H1 (cell line): ENCODE measurements around the gene RAB22A. TPM values are rescaled to one million over a fixed set of nuclear protein-coding genes. Genes with fewer than 3 reads are reported as not detected.

Experiments
- CREB1 ChIP-seq: IDR thresholded peaks from 2 replicates; pipeline ENCODE4 v1.6.1; 2012; ENCODE audit warnings: inconsistent platforms
- EGR1 ChIP-seq: IDR thresholded peaks from 2 replicates; pipeline ENCODE4 v1.6.1; 2011; ENCODE audit warnings: low read depth, low read length, borderline replicate concordance
- GTF2F1 ChIP-seq: IDR thresholded peaks from 2 replicates; pipeline ENCODE4 v1.6.1; 2012; ENCODE audit warnings: low read depth, low read length, improper control_type of control experiment, borderline replicate concordance
- HDAC2 ChIP-seq, 2 experiments: fragments of 300-600 bp in 1 of 2; sonication (generic) in 1 of 2; IDR thresholded peaks; 2 replicates each; pipeline ENCODE4 v1.6.1; 2011 to 2012; ENCODE audit warnings: low read depth in 2 of 2, low read length in 2 of 2, mild to moderate bottlenecking in 2 of 2, moderate library complexity in 2 of 2, borderline replicate concordance in 1 of 2, inconsistent platforms in 1 of 2
- SIN3A ChIP-seq, 2 experiments: IDR thresholded peaks in 1 of 2; conservative IDR thresholded peaks in 1 of 2; 2 replicates each; pipeline ENCODE4 v1.6.1; 2011 to 2012; ENCODE audit warnings: low read length in 2 of 2, improper control_type of control experiment in 1 of 2, low read depth in 1 of 2, mild to moderate bottlenecking in 1 of 2
- SIRT6 ChIP-seq: IDR thresholded peaks from one replicate; pipeline ENCODE4 v1.7.1; 2012; ENCODE audit warnings: low read length, inconsistent platforms
- SP2 ChIP-seq: IDR thresholded peaks from 2 replicates; pipeline ENCODE4 v1.6.1; 2012; ENCODE audit warnings: mild to moderate bottlenecking, low read length, inconsistent platforms
- ZNF274 ChIP-seq: IDR thresholded peaks from 2 replicates; pipeline ENCODE4 v1.7.0; 2012; ENCODE audit warnings: low read length, borderline replicate concordance; ENCODE audit errors: extremely low read depth
- polyA plus RNA-seq, 7 experiments: library from polyadenylated mRNA; depleted of rRNA in 3 of 7; stranded (reverse) in 5 of 7; unstranded in 2 of 7; fragments of >200 nt in 5 of 7; fragments of 200-250 nt in 2 of 7; gene quantifications; 1 replicate in 5 of 7; 2 replicates in 1 of 7; 4 replicates in 1 of 7; pipeline versions ENCODE4 v1.2.1 to v1.2.3, GENCODE V29; 2011 to 2013; ENCODE audit warnings: missing spikeins in 2 of 7, mixed read lengths in 2 of 7
- total RNA-seq: library from RNA; stranded (reverse); fragmentation: NEBNext Ultra II Directional; extraction: Animal tissue kit (Norgen Biotek cat#: 25700); gene quantifications from 2 replicates; pipeline ENCODE4 v1.2.1, GENCODE V29; 2021

RAB22A gene
- total and polyA plus RNA-seq, 2 of the 8 experiments (the other 6 are each of a cell fraction or from before 2014, with no cell fraction given): 3.1 to 6.6 TPM

DNA sequence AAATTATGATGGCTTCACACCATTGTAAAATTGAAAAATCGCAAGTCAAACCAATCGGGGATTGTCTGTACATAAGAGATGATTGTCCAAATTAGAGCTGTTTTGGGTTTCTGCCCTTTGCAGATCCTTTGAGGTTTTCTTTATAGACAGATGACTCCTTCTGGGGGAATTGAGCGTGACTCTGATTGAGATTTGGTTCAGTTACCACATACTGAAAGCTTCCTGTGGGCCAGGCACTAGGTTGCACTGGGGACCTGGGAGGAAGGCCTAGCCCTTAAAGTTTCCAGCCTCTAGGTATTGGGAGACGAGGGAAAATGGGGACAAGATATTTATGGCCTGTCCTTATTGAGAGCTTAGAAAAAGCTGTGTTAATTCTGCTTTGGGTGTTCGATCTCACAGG, 88.7 kb downstream of the RAB22A start (continued):
- no peak for TF ChIP-seq SIN3A (conservative IDR thresholded peaks at IDR 0.05 in 1 of 2, IDR thresholded peaks at IDR 0.05 in 1 of 2; ENCODE audit: low read depth in 1 of 2, low read length in 2 of 2)
- no peak for TF ChIP-seq EGR1
- no peak for TF ChIP-seq ZNF274
- no peak for TF ChIP-seq SP2
- TF ChIP-seq CREB1: no peak
- TF ChIP-seq HDAC2 (IDR thresholded peaks at IDR 0.05; ENCODE audit: borderline replicate concordance in 1 of 2, low read depth in 2 of 2, low read length in 2 of 2): no peak
- TF ChIP-seq GTF2F1: no peak
- TF ChIP-seq SIRT6: no peak
